Femur (tissue), 1 donor: ENCODE data around the gene IFITM10.

Experiments
- DNase-seq: peaks from one replicate; pipeline ENCODE4 v3.0.0-alpha.2; 2017

IFITM10 gene

DNA sequence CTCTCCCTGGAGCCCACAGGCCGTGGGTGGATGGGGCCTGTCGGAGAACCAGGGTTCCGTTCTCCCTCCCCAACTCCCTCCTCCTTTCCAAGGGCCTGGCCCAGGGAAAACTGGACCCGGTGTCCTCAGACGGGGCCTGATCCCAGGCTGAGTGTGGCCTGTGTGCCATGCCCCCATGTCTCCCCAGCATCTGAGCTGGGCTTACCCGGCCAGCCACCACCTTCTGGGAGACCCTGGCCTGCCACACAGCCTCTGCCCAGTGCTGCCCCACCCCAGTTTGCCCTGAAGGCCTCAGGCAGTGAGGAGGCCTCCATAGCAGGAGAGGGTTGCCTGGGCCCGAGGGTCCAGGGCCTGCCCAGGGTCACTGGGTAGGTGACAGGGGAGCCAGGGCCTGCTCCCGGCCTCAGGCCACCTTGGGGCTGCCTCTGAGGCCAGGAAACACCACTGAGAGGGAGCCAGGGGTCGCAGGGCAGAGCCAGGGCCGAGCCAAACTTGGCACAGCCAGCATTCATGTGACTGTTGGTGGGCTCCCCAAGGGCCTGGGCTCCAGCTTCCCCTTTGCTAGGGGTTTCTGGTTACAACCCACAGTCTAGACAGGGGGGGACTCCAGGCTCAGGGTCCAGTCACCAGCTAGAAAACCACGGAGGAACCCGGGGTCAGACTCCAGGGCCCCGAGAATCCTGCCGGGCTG, 590 bp upstream of the IFITM10 start:
- DNase-seq: peak; percentile 30

- DNase-seq: peak; percentile 39
These were observed 722 bp downstream of the IFITM10 start for GRCh38 chr11:1749395-1750351.

GRCh38 chr11:1748636-1749394, 1.6 kb downstream of the IFITM10 start:
- DNase-seq: peak; percentile 20

- DNase-seq: peak; percentile 32
These were observed 2.4 kb downstream of the IFITM10 start for GRCh38 chr11:1747753-1748635.

DNA sequence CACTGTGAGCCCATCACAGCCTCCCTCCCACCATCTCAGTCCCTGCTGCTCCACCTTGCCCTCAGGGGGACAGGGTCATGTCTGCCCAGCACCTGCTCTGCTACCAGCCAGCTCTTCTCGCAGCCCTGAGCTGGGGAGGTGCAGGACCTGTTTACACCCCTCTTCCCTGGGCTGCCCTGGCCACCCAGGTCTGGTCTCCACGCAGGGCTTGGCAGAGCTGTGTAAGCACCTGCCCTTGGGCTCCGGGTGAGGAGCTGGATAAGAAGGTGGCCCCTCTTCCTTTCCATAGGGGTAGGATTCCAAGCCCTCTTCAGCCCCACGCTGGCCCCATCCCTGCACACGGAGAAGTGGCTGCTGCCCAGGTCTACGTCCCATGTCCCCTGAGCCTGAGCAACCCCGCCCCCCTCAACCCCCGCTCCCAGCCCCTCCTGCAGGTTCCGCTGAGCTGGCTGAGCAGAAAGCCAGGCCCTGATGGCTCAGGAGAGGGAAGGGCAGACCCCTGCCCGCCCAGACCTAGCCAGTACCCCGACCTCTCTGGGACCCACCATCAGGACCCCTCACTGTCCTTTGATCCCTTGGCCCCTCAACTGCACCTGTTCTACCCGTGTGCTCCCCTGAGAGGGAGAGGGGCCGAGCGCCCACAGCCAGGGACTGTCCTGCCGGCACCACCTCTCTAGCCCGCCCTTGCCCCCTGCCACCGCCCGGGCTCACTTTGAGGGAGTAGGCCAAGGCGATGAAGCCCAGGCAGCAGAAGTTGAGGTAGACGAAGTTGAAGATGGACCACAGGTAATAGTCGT, 3.2 kb downstream of the IFITM10 start:
- peak; percentile 16 for DNase-seq

DNA sequence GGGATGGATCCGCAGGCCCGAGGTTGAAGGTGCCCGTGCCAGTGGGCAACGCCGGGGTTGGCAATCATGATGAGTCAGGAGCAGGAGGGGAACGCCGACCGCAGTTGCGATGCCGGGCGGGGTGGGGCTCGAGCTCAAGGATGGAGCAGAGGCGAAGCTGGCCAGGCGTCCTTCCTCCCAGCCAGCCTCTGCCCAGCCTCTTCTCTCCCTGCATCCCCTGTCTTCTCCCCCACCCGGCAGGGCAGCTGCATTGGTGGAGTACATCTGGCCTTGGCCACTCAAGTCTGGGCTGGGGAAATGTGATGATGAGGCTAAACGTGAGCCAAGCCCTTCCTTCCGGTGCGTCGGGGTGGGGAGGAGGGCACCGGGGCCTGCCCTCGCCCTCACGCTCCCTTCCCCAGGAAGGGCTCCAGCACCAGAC, 3.9 kb downstream of the IFITM10 start:
- DNase-seq: peak; percentile 22

- no peak for DNase-seq
These were observed 4.6 kb downstream of the IFITM10 start for GRCh38 chr11:1745701-1746320.

DNA sequence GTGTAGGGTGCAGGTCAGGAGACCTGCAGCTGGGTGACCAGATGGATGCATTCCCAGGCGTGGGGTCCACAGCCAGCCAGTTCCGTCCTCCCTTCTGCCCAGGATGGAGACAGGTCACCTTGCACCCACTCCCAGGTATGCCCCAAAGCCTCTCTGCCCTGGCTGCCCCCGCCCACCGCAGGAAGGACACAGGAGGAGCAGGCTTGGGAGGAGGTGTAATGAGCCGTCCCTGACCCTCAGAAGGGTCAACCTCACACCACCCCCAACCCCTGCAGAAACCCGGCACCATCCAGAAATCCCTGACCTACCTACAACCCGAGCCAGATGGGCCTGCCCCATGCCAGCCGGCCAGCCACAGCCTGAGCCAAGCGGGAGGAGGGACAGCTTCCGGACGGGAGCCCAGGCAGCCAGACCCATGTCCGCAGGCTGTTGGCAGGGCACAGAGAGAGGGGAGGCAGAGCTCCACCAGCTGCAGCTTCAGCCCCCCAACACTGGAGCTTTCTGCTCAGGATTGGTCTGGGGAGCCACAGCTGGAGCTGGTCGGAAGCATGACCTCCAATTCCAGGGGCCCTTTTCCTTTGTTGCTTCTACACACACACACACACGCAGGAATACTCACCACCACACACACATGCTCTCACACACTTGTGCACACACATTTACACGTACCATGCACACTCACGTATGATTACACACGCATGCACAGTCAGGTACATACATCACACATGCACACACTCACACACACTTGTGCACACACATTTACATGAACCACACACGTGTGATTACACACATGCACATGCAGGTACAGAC, 5.3 kb downstream of the IFITM10 start:
- DNase-seq: peak; percentile 36

DNA sequence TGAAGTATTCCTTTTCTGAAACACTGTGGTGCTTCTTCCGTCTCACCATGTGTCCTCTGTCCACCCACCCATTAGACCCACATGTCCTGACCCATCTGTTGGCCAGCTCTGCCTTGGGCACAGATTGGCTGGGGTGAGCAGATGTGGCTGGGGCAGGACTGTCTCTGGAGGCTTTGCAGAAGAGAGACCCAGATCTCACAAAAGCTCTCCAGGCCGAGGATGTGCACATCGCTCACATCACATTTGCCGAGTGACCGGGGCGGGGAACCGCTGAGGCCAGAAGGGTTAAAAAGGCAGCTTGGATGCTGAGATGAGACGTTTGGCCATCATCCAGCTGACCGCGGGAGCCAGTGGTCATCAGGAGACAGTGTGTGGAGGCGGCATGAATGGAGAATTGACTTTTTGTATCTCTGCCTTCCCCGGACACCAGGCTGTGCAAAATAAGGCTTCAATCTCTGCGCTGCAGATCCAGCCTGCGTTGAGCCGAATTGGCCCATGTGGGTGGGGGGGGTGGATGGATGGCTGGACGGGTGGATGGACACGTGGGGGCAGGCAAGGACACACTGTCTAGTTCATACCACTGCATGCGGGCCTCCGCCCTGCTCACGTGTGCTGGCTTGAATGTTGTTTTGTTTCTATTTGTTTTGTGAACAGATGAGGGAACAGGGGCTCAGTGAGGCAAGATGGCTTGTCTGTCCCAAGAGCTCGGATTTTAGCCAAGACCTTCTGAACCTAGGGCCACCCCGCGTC, 6.1 kb downstream of the IFITM10 start:
- DNase-seq: peak; percentile 24

DNA sequence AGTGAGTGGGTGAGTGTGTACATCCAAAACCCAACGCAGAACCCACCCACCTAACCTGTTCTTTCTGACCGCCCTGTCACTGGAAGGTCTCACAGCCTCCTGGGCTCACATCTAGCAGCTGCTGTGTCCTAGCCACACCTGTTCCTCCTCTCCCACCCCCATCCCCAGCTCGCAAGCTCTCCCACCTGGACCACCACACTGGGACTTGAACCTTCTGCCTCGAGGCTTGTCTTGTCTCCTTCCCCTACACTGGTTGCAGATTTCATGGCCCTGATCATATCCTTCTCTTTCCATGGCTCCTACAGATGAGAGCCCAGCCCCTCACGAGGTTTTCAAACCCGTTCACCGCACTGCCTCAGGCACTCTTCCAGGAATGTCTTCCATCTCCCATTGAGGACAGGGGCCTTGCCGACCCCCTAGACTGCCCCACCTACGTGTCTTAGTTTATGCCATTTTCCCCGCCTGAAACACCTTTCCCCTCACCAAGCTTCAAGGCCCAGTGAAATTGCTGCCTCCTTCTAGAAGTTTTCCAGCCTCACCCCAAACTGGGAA, 6.7 kb downstream of the IFITM10 start:
- no peak for DNase-seq

- DNase-seq: no peak
These were observed 7.4 kb downstream of the IFITM10 start for GRCh38 chr11:1742869-1743584.

DNA sequence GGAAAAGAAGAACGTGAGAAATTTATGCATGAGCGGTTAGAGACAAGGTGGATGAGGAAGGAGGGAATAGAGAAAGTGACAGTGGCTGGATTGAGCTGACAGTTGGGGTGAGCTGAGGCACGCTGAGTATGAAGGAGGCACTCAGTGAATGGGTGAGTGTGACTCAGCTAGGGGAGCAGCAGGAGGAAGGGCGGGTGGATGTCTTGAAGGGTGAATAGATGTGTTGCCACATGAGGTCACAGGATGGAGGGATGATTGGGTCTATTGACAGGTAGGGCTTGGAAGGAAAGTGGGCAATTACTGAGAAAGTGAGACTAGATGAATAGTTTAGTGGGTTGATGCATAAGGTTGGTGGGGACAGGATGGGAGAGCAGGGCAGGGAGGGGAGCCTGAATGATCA, 8.0 kb downstream of the IFITM10 start:
- DNase-seq: no peak

GRCh38 chr11:1741741-1742140, 8.7 kb downstream of the IFITM10 start:
- DNase-seq: no peak

DNA sequence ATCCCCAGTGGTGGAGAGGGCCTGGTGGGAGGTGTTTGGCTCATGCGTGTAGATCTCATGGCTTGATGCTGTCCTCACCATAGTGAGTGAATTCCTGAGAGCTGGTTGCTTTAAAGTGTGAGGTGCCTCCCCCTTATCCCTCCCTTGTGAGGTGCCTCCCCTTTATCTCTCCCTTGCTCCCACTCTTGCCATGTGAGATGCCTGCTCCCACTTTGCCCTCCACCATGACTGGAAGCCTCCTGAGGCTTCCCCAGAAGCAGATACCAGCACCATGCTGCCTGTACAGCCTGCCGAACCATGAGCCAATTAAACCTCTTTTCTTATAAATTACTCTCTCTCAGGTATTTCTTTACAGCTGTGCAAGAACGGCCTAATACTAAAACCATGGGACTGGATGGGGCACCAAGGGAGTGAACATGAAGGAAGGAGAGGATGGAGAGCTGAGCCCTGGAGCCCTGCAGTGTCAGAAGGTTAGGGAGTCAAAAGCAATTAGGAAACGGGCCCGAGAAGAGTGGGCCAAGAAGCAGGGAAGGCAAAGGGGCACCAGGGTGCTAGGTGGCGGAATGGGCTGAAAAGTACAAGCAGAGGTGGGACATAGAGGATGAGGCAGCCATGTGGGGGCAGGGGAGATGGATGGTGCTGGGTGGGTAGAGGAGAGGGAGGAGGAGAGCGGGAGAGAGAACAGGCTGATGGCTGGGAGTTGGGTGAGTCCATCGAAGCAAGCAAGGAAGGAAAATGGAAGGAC, 9.4 kb downstream of the IFITM10 start:
- no peak for DNase-seq

DNA sequence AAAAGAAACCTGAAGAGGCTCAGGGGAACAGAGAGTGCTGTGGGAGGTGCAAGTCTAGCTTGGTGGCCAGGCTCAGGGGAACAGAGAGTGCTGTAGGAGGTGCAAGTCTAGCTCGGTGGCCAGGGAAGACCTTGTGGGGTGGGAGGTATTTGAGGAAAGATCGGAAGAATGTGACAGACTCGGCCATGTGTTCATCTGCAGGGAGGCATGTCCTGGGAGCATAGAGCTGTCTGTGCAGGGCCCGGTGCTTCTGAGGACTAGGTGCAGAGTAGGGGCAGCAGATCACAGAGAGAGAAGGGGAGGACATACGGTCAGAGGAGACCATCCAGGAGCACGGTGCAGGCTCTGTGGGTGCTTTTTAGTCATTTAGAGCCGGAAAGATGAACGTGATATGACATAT, 10.8 kb downstream of the IFITM10 start:
- DNase-seq: no peak

- no peak for DNase-seq
These were observed 12.0 kb downstream of the IFITM10 start for GRCh38 chr11:1738380-1738779.

DNA sequence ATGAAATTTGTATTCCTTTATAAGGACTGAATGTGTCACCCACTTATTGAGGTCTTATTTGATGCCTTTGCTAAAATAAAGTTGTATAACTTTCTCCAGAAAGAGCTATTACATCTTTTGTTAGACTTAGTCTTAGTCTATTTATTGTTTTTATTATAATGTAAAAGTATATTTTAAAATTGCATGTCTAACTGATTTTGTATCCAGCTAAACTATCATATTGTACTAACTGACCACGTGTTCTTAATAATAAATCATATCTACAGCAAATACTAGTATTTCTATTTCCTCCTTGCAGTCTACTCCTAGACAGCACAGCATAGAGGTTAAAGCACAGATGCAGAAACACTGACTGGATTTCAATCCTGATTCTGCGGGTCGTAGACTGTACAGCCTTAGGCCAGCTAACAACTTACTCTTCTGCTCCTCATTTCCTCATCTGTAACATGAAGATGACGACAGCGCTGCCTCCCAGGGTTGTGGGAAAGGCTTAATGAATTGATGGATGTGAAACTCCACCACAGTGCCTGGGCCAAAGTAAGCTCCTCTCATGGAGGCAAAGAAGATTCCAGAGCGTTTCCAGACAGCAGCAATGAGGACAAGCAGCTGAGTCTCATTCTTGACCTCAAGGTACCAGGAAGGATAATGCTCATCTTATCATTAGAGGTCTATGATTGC, 13.2 kb downstream of the IFITM10 start:
- DNase-seq: no peak
